Measurements from ENCODE around the gene SAMD1. TPM values are rescaled to one million over a fixed set of nuclear protein-coding genes. Genes with fewer than 3 reads are reported as not detected.

The SAMD1 gene
- total and polyA plus RNA-seq, 2 of the 13 experiments (the other 11 are each of a cell fraction or from before 2014, with no cell fraction given) = 17.5 to 45.0 TPM

- TF ChIP-seq ZNF710 (CRISPR knock-in tag; IDR thresholded peaks at IDR 0.05; ENCODE audit: borderline replicate concordance) (no peak; the same call in 1 of the 2 replicates), ZBTB25 (CRISPR knock-in tag; IDR thresholded peaks at IDR 0.05) (peak; percentile 28; the same call in 1 of the 2 replicates), SALL1 (CRISPR knock-in tag; IDR thresholded peaks at IDR 0.05) (peak; percentile 58), ONECUT2 (CRISPR knock-in tag; IDR thresholded peaks at IDR 0.05) (no peak), SOX13 (IDR thresholded peaks at IDR 0.05) (no peak), SOX13 (CRISPR knock-in tag; conservative IDR thresholded peaks at IDR 0.05 in 1 of 2, IDR thresholded peaks at IDR 0.05 in 1 of 2) (peak in 1 of 2 experiments; percentile 58; a peak in 2 of 4 replicates), ASH2L (IDR thresholded peaks at IDR 0.05; ENCODE audit: insufficient read length, low read depth, low read length) (peak; percentile 32), MXI1 (IDR thresholded peaks at IDR 0.05; ENCODE audit: borderline replicate concordance, low read depth, low read length) (peak; percentile 24; the same call in 1 of the 3 replicates), HOXA5 (CRISPR knock-in tag; IDR thresholded peaks at IDR 0.05) (no peak), RXRA (CRISPR knock-in tag; IDR thresholded peaks at IDR 0.05) (peak; percentile 70; the same call in 1 of the 2 replicates), YEATS4 (CRISPR knock-in tag; IDR thresholded peaks at IDR 0.05; ENCODE audit: borderline replicate concordance) (0 out of 2 replicates have a peak, but pooled peaks have one; percentile 44), ZNF326 (CRISPR knock-in tag; IDR thresholded peaks at IDR 0.05; ENCODE audit: borderline replicate concordance) (no peak), TFDP1 (CRISPR knock-in tag; IDR thresholded peaks at IDR 0.05; ENCODE audit: borderline replicate concordance) (0 out of 2 replicates have a peak, but pooled peaks have one; percentile 4), SRSF9 (IDR thresholded peaks at IDR 0.05; ENCODE audit: borderline replicate concordance, insufficient read depth, low read depth, low read length, poor library complexity, severe bottlenecking) (no peak), ZEB1 (IDR thresholded peaks at IDR 0.05; ENCODE audit: insufficient replicate concordance, low read depth) (peak; percentile 25), U2AF1 (optimal IDR thresholded peaks at IDR 0.05; ENCODE audit: low read depth, low read length) (no peak), ZNF331 (CRISPR knock-in tag; IDR thresholded peaks at IDR 0.05) (peak; percentile 36; the same call in 1 of the 2 replicates), MAZ (IDR thresholded peaks at IDR 0.05; ENCODE audit: borderline replicate concordance, low read depth, low read length) (0 out of 2 replicates have a peak, but pooled peaks have one; percentile 54), MAZ (CRISPR knock-in tag; IDR thresholded peaks at IDR 0.05; ENCODE audit: low read depth) (no peak; the same call in 1 of the 2 replicates), ELF3 (CRISPR knock-in tag; IDR thresholded peaks at IDR 0.05) (peak; percentile 49; the same call in 1 of the 2 replicates), MTA1 (CRISPR knock-in tag; IDR thresholded peaks at IDR 0.05; ENCODE audit: borderline replicate concordance) (peak; percentile 55; the same call in 1 of the 2 replicates), GPBP1L1 (CRISPR knock-in tag; IDR thresholded peaks at IDR 0.05) (no peak)
Measured at GRCh38 chr19:14061081-14061749, 29.3 kb downstream of the SAMD1 start (continued).
